Measurements from ENCODE around the gene INTS11.
"Not testable (repeated sequence)": the region's sequence is repeated elsewhere in the genome, so short reads cannot be mapped to it uniquely, and the experiment has no call there.

Gene INTS11

GRCh38 chr1:1324524-1325287 lies at the start of gene INTS11, which contains the start of gene CPTP:
INTS11 (minus strand) TSS chr1:1324660; CDS start chr1:1324608, 52 bp downstream.
CPTP (plus strand) TSS chr1:1324802; CDS start chr1:1326911, 2,109 bp downstream.
- peak; percentile 90 for DNase-seq (ENCODE audit: low spot score)

GRCh38 chr1:1373815-1374588 lies 49.5 kb upstream of the INTS11 start:
- no peak for DNase-seq (ENCODE audit: low spot score)

GRCh38 chr1:1373051-1373814 lies 48.8 kb upstream of the INTS11 start:
- DNase-seq (ENCODE audit: low spot score), result no peak

- DNase-seq (ENCODE audit: low spot score), result no peak
Observed at GRCh38 chr1:1371746-1372711, 47.6 kb upstream of the INTS11 start.

- no peak for DNase-seq (ENCODE audit: low spot score)
Observed at GRCh38 chr1:1371364-1371745, 46.9 kb upstream of the INTS11 start.

- no peak for DNase-seq (ENCODE audit: low spot score)
Observed at GRCh38 chr1:1370771-1371300, 46.4 kb upstream of the INTS11 start.

GRCh38 chr1:1370094-1370493 lies 45.6 kb upstream of the INTS11 start:
- DNase-seq (ENCODE audit: low spot score), result not testable (repeated sequence)

GRCh38 chr1:1367315-1367714 lies 42.9 kb upstream of the INTS11 start:
- no peak for DNase-seq (ENCODE audit: low spot score)

GRCh38 chr1:1366699-1367066 lies 42.2 kb upstream of the INTS11 start:
- no peak for DNase-seq (ENCODE audit: low spot score)

- DNase-seq (ENCODE audit: low spot score), result no peak
Observed at GRCh38 chr1:1365875-1366698, 41.6 kb upstream of the INTS11 start.

GRCh38 chr1:1364266-1364665 lies 39.8 kb upstream of the INTS11 start:
- DNase-seq (ENCODE audit: low spot score), result no peak

GRCh38 chr1:1361982-1362423 lies 37.5 kb upstream of the INTS11 start:
- DNase-seq (ENCODE audit: low spot score), result no peak

- no peak for DNase-seq (ENCODE audit: low spot score)
Observed at GRCh38 chr1:1361233-1361981, 36.9 kb upstream of the INTS11 start.

- no peak for DNase-seq (ENCODE audit: low spot score)
Observed at GRCh38 chr1:1360506-1361169, 36.2 kb upstream of the INTS11 start.

GRCh38 chr1:1359664-1360468 lies 35.4 kb upstream of the INTS11 start:
- DNase-seq (ENCODE audit: low spot score), result no peak

- no peak for DNase-seq (ENCODE audit: low spot score)
Observed at GRCh38 chr1:1359308-1359663, 34.8 kb upstream of the INTS11 start.

- peak; percentile 50 for DNase-seq (ENCODE audit: low spot score)
Observed at GRCh38 chr1:1358433-1359271, 34.2 kb upstream of the INTS11 start, which contains the start of gene MXRA8. MXRA8 (minus strand) TSS chr1:1358555; CDS start chr1:1358504, 51 bp downstream.

Measured in Ammon's horn (tissue), 1 donor.